Lower leg skin (tissue), 3 donors: ENCODE data around the gene BEST2.

ENCODE experiments used
- CTCF ChIP-seq, 3 donors: fragments of 450-650 bp; IDR thresholded peaks; one replicate each; pipeline ENCODE4 v1.5.1; 2016; ENCODE audit warnings: antibody characterized with exemption in 3 of 3, mild to moderate bottlenecking in 3 of 3, moderate library complexity in 2 of 3
- POLR2A ChIP-seq, 2 donors: fragments of 450-650 bp; IDR thresholded peaks; one replicate each; pipeline ENCODE4 v1.6.1; 2016 to 2017; ENCODE audit warnings: antibody characterized with exemption in 2 of 2, mild to moderate bottlenecking in 1 of 2, moderate library complexity in 1 of 2

DNA sequence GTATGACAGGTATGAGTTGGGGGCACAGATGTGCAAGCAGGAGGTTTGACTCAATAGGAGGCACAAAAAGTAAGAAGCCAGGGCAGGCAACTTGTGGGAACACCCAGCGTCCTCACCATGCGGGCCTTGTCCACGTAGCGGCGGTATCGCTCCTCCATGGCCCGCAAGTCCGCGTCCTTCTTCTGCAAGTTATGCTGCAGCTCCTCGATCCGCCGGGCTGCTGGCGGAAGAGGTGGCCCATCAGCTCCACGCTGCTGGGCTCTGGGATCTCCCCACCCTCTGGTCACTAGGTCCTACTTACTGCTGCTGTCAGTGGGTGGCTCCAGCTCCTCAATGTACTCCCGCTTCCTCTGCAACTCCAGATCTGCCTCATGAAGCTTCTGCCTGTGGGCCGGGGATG, 13.1 kb downstream of the BEST2 start:
- TF ChIP-seq CTCF (IDR thresholded peaks at IDR 0.05) = no peak
- TF ChIP-seq POLR2A (IDR thresholded peaks at IDR 0.05) = no peak
